Breast epithelium (tissue), 3 donors: Measurements from ENCODE around the gene RRP15.
A peak's percentile ranks its signal among the peaks of the same experiment; 100 is the strongest.

Source experiments
- POLR2A ChIP-seq: fragments of 450-650 bp; IDR thresholded peaks from one replicate; pipeline ENCODE4 v1.6.1; 2016; ENCODE audit warnings: antibody characterized with exemption, mild to moderate bottlenecking, moderate library complexity
- POLR2AphosphoS5 ChIP-seq, 3 donors: sonication (generic); formaldehyde crosslinking; IDR thresholded peaks; one replicate each; pipeline ENCODE4 v1.6.1; 2017; ENCODE audit warnings: antibody characterized with exemption in 3 of 3
- TF ChIP-seq, protein P1 (sequence below), 3 donors: fragments of 450-650 bp; IDR thresholded peaks; one replicate each; pipeline ENCODE4 v1.5.1; 2016 to 2017; ENCODE audit warnings: antibody characterized with exemption in 3 of 3, mild to moderate bottlenecking in 3 of 3, moderate library complexity in 3 of 3

DNA sequence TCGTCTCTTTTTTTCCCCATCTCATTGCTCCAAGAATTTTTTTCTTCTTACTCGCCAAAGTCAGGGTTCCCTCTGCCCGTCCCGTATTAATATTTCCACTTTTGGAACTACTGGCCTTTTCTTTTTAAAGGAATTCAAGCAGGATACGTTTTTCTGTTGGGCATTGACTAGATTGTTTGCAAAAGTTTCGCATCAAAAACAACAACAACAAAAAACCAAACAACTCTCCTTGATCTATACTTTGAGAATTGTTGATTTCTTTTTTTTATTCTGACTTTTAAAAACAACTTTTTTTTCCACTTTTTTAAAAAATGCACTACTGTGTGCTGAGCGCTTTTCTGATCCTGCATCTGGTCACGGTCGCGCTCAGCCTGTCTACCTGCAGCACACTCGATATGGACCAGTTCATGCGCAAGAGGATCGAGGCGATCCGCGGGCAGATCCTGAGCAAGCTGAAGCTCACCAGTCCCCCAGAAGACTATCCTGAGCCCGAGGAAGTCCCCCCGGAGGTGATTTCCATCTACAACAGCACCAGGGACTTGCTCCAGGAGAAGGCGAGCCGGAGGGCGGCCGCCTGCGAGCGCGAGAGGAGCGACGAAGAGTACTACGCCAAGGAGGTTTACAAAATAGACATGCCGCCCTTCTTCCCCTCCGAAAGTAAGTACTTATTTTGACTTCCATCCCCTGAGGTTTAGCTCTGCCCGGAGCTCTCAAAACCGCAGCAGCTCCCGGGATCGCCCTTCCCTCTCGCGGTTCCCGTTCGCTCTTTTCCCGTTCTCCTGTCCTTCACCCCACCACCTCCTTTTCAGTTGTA is 61.5 kb downstream of the RRP15 start:
- TF ChIP-seq, protein P1, sequence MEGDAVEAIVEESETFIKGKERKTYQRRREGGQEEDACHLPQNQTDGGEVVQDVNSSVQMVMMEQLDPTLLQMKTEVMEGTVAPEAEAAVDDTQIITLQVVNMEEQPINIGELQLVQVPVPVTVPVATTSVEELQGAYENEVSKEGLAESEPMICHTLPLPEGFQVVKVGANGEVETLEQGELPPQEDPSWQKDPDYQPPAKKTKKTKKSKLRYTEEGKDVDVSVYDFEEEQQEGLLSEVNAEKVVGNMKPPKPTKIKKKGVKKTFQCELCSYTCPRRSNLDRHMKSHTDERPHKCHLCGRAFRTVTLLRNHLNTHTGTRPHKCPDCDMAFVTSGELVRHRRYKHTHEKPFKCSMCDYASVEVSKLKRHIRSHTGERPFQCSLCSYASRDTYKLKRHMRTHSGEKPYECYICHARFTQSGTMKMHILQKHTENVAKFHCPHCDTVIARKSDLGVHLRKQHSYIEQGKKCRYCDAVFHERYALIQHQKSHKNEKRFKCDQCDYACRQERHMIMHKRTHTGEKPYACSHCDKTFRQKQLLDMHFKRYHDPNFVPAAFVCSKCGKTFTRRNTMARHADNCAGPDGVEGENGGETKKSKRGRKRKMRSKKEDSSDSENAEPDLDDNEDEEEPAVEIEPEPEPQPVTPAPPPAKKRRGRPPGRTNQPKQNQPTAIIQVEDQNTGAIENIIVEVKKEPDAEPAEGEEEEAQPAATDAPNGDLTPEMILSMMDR (IDR thresholded peaks at IDR 0.05) = no peak
- TF ChIP-seq POLR2A (no peak), POLR2AphosphoS5 (IDR thresholded peaks at IDR 0.05) (peak; percentile 12 to 37 (median 19))
